ENCODE measurements around the gene ARL2.
"Not testable (repeated sequence)": the region's sequence is repeated elsewhere in the genome, so short reads cannot be mapped to it uniquely, and the experiment has no call there.

The ARL2 gene

GRCh38 chr11:65008016-65008415 is 5.9 kb upstream of the ARL2 start:
- no peak for DNase-seq (ENCODE audit: low spot score)

GRCh38 chr11:65008873-65009272 is 5.1 kb upstream of the ARL2 start:
- DNase-seq (ENCODE audit: low spot score), result no peak

GRCh38 chr11:65013130-65013887 is 651 bp upstream of the ARL2 start:
- DNase-seq (ENCODE audit: low spot score), result peak; percentile 91

GRCh38 chr11:65014726-65015227 is 817 bp downstream of the ARL2 start:
- DNase-seq (ENCODE audit: low spot score), result peak; percentile 15

GRCh38 chr11:65016705-65017104 is 2.7 kb downstream of the ARL2 start:
- DNase-seq (ENCODE audit: low spot score), result no peak

GRCh38 chr11:65017937-65018336 is 4.0 kb downstream of the ARL2 start:
- no peak for DNase-seq (ENCODE audit: low spot score)

GRCh38 chr11:65019824-65020223 is 5.9 kb downstream of the ARL2 start:
- no peak for DNase-seq (ENCODE audit: low spot score)

- DNase-seq (ENCODE audit: low spot score), result no peak
Observed at GRCh38 chr11:65021003-65021402, 7.0 kb downstream of the ARL2 start.

- no peak for DNase-seq (ENCODE audit: low spot score)
Observed at GRCh38 chr11:65021509-65021908, 7.5 kb downstream of the ARL2 start.

GRCh38 chr11:65023502-65023901 is 9.5 kb downstream of the ARL2 start:
- not testable (repeated sequence) for DNase-seq (ENCODE audit: low spot score)

- DNase-seq (ENCODE audit: low spot score), result no peak
Observed at GRCh38 chr11:65026810-65027209, 12.8 kb downstream of the ARL2 start.

- DNase-seq (ENCODE audit: low spot score), result peak; percentile 97
Observed at GRCh38 chr11:65027213-65028067, 13.5 kb downstream of the ARL2 start, which contains the start of gene SNX15. TSS of gene SNX15 (plus strand) at chr11:65027439. CDS start at chr11:65027538, 99 bp downstream.

- DNase-seq (ENCODE audit: low spot score), result no peak
Observed at GRCh38 chr11:65032216-65032615, 18.3 kb downstream of the ARL2 start.

GRCh38 chr11:65034423-65034822 is 20.5 kb downstream of the ARL2 start:
- DNase-seq (ENCODE audit: low spot score), result no peak

GRCh38 chr11:65035579-65035978 is 21.6 kb downstream of the ARL2 start:
- DNase-seq (ENCODE audit: low spot score), result no peak

- no peak for DNase-seq (ENCODE audit: low spot score)
Observed at GRCh38 chr11:65036931-65037330, 23.0 kb downstream of the ARL2 start.

- no peak for DNase-seq (ENCODE audit: low spot score)
Observed at GRCh38 chr11:65040520-65040846, 26.5 kb downstream of the ARL2 start.

- peak; percentile 89 for DNase-seq (ENCODE audit: low spot score)
Observed at GRCh38 chr11:65040847-65041622, 27.1 kb downstream of the ARL2 start, which contains the start of gene SAC3D1. TSS of gene SAC3D1 (plus strand) at chr11:65041210. CDS start at chr11:65041293, 83 bp downstream.

- no peak for DNase-seq (ENCODE audit: low spot score)
Observed at GRCh38 chr11:65042891-65043290, 28.9 kb downstream of the ARL2 start.

GRCh38 chr11:65043881-65044501 is 30.0 kb downstream of the ARL2 start:
- no peak for DNase-seq (ENCODE audit: low spot score)

GRCh38 chr11:65045061-65045460 is 31.1 kb downstream of the ARL2 start:
- no peak for DNase-seq (ENCODE audit: low spot score)

- no peak for DNase-seq (ENCODE audit: low spot score)
Observed at GRCh38 chr11:65045728-65046127, 31.8 kb downstream of the ARL2 start.
